ENCODE results near the gene IQCC. TPM values are rescaled to one million over a fixed set of nuclear protein-coding genes. Genes with fewer than 3 reads are reported as not detected.

Gene IQCC
- total RNA-seq, 1 donor from 2014 or later, result 0.71 TPM

GRCh38 chr1:32197074-32197473, 8.4 kb upstream of the IQCC start:
- H3K9me3 ChIP-seq (replicated peaks), result no peaks in the 10 kb centered on the region
- no peak for DNase-seq
- intact Hi-C loops (cut with micrococcal nuclease), result no loop called here
- peaks cover 57% of the 10 kb centered on the region for H3K36me3 ChIP-seq
- H3K27me3 ChIP-seq (ENCODE audit: low read depth), result no peaks in the 10 kb centered on the region
- peak overlapping the region; percentile 91 for H3K27ac ChIP-seq (replicated peaks)
- no peak for TF ChIP-seq CTCF (IDR thresholded peaks at IDR 0.05; ENCODE audit: borderline replicate concordance)
- no peak overlapping the region for H3K4me3 ChIP-seq
- peaks cover 61% of the 10 kb centered on the region for H3K4me1 ChIP-seq

GRCh38 chr1:32197837-32198236, 7.6 kb upstream of the IQCC start:
- H3K4me3 ChIP-seq, result no peak overlapping the region
- peaks cover 49% of the 10 kb centered on the region for H3K36me3 ChIP-seq
- intact Hi-C loops (cut with micrococcal nuclease), result no loop called here
- peaks cover 65% of the 10 kb centered on the region for H3K4me1 ChIP-seq
- no peak for TF ChIP-seq CTCF (IDR thresholded peaks at IDR 0.05; ENCODE audit: borderline replicate concordance)
- peak overlapping the region; percentile 91 for H3K27ac ChIP-seq (replicated peaks)
- H3K27me3 ChIP-seq (ENCODE audit: low read depth), result no peaks in the 10 kb centered on the region
- no peak for DNase-seq
- no peaks in the 10 kb centered on the region for H3K9me3 ChIP-seq (replicated peaks)

GRCh38 chr1:32198237-32199042, 7.0 kb upstream of the IQCC start:
- no peak for DNase-seq
- Histone ChIP-seq H3K27ac (replicated peaks) (peak overlapping the region; percentile 91), H3K4me3 (no peak overlapping the region), H3K27me3 (ENCODE audit: low read depth) (no peaks in the 10 kb centered on the region), H3K36me3 (peaks cover 43% of the 10 kb centered on the region), H3K9me3 (replicated peaks) (no peaks in the 10 kb centered on the region), H3K4me1 (peaks cover 65% of the 10 kb centered on the region)
- intact Hi-C loops (cut with micrococcal nuclease), result no loop called here
- no peak for TF ChIP-seq CTCF (IDR thresholded peaks at IDR 0.05; ENCODE audit: borderline replicate concordance)

- Histone ChIP-seq H3K36me3 (peaks cover 36% of the 10 kb centered on the region), H3K4me1 (peaks cover 65% of the 10 kb centered on the region), H3K4me3 (peak overlapping the region; percentile 72), H3K27me3 (ENCODE audit: low read depth) (no peaks in the 10 kb centered on the region), H3K27ac (replicated peaks) (peak overlapping the region; percentile 91), H3K9me3 (replicated peaks) (no peaks in the 10 kb centered on the region)
- no peak for DNase-seq
- TF ChIP-seq CTCF (IDR thresholded peaks at IDR 0.05; ENCODE audit: borderline replicate concordance), result no peak
- intact Hi-C loops (cut with micrococcal nuclease), result no loop called here
These were observed 6.3 kb upstream of the IQCC start for GRCh38 chr1:32199043-32199716.

GRCh38 chr1:32199717-32200072, 5.8 kb upstream of the IQCC start:
- intact Hi-C loops (cut with micrococcal nuclease), result no loop called here
- peaks cover 67% of the 10 kb centered on the region for H3K4me1 ChIP-seq
- H3K27ac ChIP-seq (replicated peaks), result peak overlapping the region; percentile 91
- no peak for TF ChIP-seq CTCF (IDR thresholded peaks at IDR 0.05; ENCODE audit: borderline replicate concordance)
- no peaks in the 10 kb centered on the region for H3K27me3 ChIP-seq (ENCODE audit: low read depth)
- H3K36me3 ChIP-seq, result peaks cover 31% of the 10 kb centered on the region
- DNase-seq, result peak; percentile 81
- H3K9me3 ChIP-seq (replicated peaks), result no peaks in the 10 kb centered on the region
- H3K4me3 ChIP-seq, result peak overlapping the region; percentile 72

Data from left ventricle myocardium inferior (tissue), 1 donor.